SK-N-SH (cell line): ENCODE measurements around the gene STEAP3. TPM values are rescaled to one million over a fixed set of nuclear protein-coding genes. Genes with fewer than 3 reads are reported as not detected.

Experiments
- CTCF ChIA-PET: fragments of 300-600, 350-600 bp; formaldehyde crosslinking; extraction: SDS; loops from one replicate; lab custom pipeline; 2021; lab: Yijun Ruan, JAX
- POLR2A ChIA-PET: fragments of 350-600 bp; sonication (Branson Sonifier 250); formaldehyde crosslinking; extraction: SDS; loops from one replicate; lab custom pipeline; 2020; ENCODE audit warnings: antibody characterized with exemption, inconsistent platforms; lab: Yijun Ruan, JAX
- DNase-seq: peaks from one replicate; pipeline ENCODE4 v3.0.0; 2012
- H2AFZ ChIP-seq: fragments of 200-600 bp; sonication (generic); 2 replicates; pipeline ENCODE4 v1.8.1; 2016; ENCODE audit warnings: antibody characterized with exemption, mild to moderate bottlenecking, low read depth
- H3F3A ChIP-seq: fragments of 200-600 bp; sonication (generic); replicated peaks from 2 replicates; pipeline ENCODE3; 2016; ENCODE audit warnings: antibody characterized with exemption, mild to moderate bottlenecking; ENCODE audit not compliant: insufficient read depth
- H3K27ac ChIP-seq, 2 experiments: fragments of 200-500 bp in 1 of 2; fragments of 200-600 bp in 1 of 2; sonication (Bioruptor generic) in 1 of 2; sonication (generic), shearing (Covaris generic) in 1 of 2; 2 replicates each; pipeline versions ENCODE4 v1.5.1 to v1.6.1; 2014 to 2016; ENCODE audit warnings: low read depth in 2 of 2, inconsistent platforms in 1 of 2, low read length in 1 of 2, mild to moderate bottlenecking in 1 of 2, mixed read lengths in 1 of 2
- H3K27me3 ChIP-seq: fragments of 200-600 bp; sonication (generic), shearing (Covaris generic); 2 replicates; pipeline ENCODE4 v1.6.1; 2016; ENCODE audit warnings: mixed run types; ENCODE audit not compliant: insufficient read depth
- H3K36me3 ChIP-seq, 2 experiments: fragments of 200-500 bp in 1 of 2; fragments of 200-600 bp in 1 of 2; sonication (Bioruptor generic) in 1 of 2; sonication (generic) in 1 of 2; replicated peaks in 1 of 2; 2 replicates each; pipeline versions ENCODE3 to v1.5.1; 2014 to 2016; ENCODE audit warnings: low read length in 1 of 2, mild to moderate bottlenecking in 1 of 2; ENCODE audit not compliant: insufficient read depth in 2 of 2, control insufficient read depth in 1 of 2
- H3K4me1 ChIP-seq, 2 experiments: fragments of 200-500 bp in 1 of 2; fragments of 200-600 bp in 1 of 2; sonication (Bioruptor generic) in 1 of 2; sonication (generic), shearing (Covaris generic) in 1 of 2; 2 replicates each; pipeline versions ENCODE4 v1.5.1 to v1.6.1; 2014 to 2016; ENCODE audit warnings: low read depth in 1 of 2, low read length in 1 of 2, mixed run types in 1 of 2; ENCODE audit not compliant: insufficient read depth in 2 of 2, control insufficient read depth in 1 of 2
- H3K4me2 ChIP-seq: fragments of 200-600 bp; sonication (generic), shearing (Covaris generic); 2 replicates; pipeline ENCODE4 v1.6.1; 2017; ENCODE audit warnings: mixed run types
- H3K4me3 ChIP-seq, 2 experiments: fragments of 200-500 bp in 1 of 2; fragments of 200-600 bp in 1 of 2; sonication (Bioruptor generic) in 1 of 2; sonication (generic), shearing (Covaris generic) in 1 of 2; 2 replicates each; pipeline versions ENCODE4 v1.5.1 to v1.8.1; 2014 to 2016; ENCODE audit warnings: low read depth in 2 of 2, inconsistent platforms in 1 of 2, low read length in 1 of 2, mild to moderate bottlenecking in 1 of 2, mixed read lengths in 1 of 2, moderate library complexity in 1 of 2
- H3K79me2 ChIP-seq: fragments of 200-600 bp; sonication (generic); 2 replicates; pipeline ENCODE4 v1.8.1; 2017; ENCODE audit warnings: mild to moderate bottlenecking; ENCODE audit not compliant: insufficient read depth
- H3K9ac ChIP-seq: fragments of 200-600 bp; sonication (generic); 2 replicates; pipeline ENCODE4 v1.6.1; 2017; ENCODE audit warnings: mixed run types
- H3K9me2 ChIP-seq: fragments of 200-600 bp; sonication (generic); 2 replicates; pipeline ENCODE4 v1.6.1; 2017; ENCODE audit warnings: mixed run types
- H3K9me3 ChIP-seq: fragments of 200-600 bp; sonication (generic); 2 replicates; pipeline ENCODE4 v1.6.1; 2017; ENCODE audit warnings: mixed run types, mild to moderate bottlenecking, moderate library complexity
- H4K20me1 ChIP-seq: fragments of 200-600 bp; sonication (generic); 2 replicates; pipeline ENCODE4 v1.6.1; 2017; ENCODE audit warnings: mild to moderate bottlenecking, mixed run types; ENCODE audit not compliant: insufficient read depth
- CTCF ChIP-seq: fragments of 200-600 bp; sonication (generic); IDR thresholded peaks from 2 replicates; pipeline ENCODE4 v1.6.1; 2017; ENCODE audit warnings: antibody characterized with exemption, mild to moderate bottlenecking, moderate library complexity
- ELF1 ChIP-seq: IDR thresholded peaks from 2 replicates; pipeline ENCODE4 v1.4.0; 2012
- EP300 ChIP-seq, 2 experiments: IDR thresholded peaks; 2 replicates each; pipeline versions ENCODE4 v1.4.0 to v1.6.1; 2012; ENCODE audit warnings: borderline replicate concordance in 1 of 2, low read depth in 1 of 2, low read length in 1 of 2
- FOSL2 ChIP-seq: IDR thresholded peaks from 2 replicates; pipeline ENCODE4 v1.4.0; 2012; ENCODE audit warnings: low read depth, mild to moderate bottlenecking, moderate library complexity, borderline replicate concordance
- FOXJ3 ChIP-seq: sonication (generic); formaldehyde crosslinking; IDR thresholded peaks from 2 replicates; pipeline ENCODE4 v1.5.1; 2020; ENCODE audit warnings: mild to moderate bottlenecking, missing genetic modification reagents
- GABPA ChIP-seq: IDR thresholded peaks from 2 replicates; pipeline ENCODE4 v1.4.0; 2012; ENCODE audit warnings: low read depth, mild to moderate bottlenecking
- JUND ChIP-seq: IDR thresholded peaks from 2 replicates; pipeline ENCODE4 v1.4.0; 2012
- MAX ChIP-seq: IDR thresholded peaks from 2 replicates; pipeline ENCODE4 v1.4.0; 2012; ENCODE audit warnings: low read depth
- MEF2A ChIP-seq: IDR thresholded peaks from 2 replicates; pipeline ENCODE4 v1.4.0; 2012; ENCODE audit warnings: low read depth, borderline replicate concordance
- NRF1 ChIP-seq: IDR thresholded peaks from 2 replicates; pipeline ENCODE4 v1.6.1; 2012; ENCODE audit warnings: low read depth, mild to moderate bottlenecking, low read length
- POLR2AphosphoS5 ChIP-seq: IDR thresholded peaks from 2 replicates; pipeline ENCODE4 v1.6.1; 2012; ENCODE audit warnings: low read depth, low read length
- RXRA ChIP-seq: IDR thresholded peaks from 2 replicates; pipeline ENCODE4 v1.4.0; 2012; ENCODE audit warnings: low read depth, mild to moderate bottlenecking, borderline replicate concordance
- SMC3 ChIP-seq: IDR thresholded peaks from 2 replicates; pipeline ENCODE4 v1.6.1; 2012; ENCODE audit warnings: low read depth, low read length, improper control_type of control experiment
- TCF12 ChIP-seq: IDR thresholded peaks from 2 replicates; pipeline ENCODE4 v1.4.0; 2012
- USF1 ChIP-seq: IDR thresholded peaks from 2 replicates; pipeline ENCODE4 v1.4.0; 2012; ENCODE audit warnings: low read depth, borderline replicate concordance
- WGBS: methylation state at CpG from one replicate; pipeline ENCODE4 v1.1.6; 2017; ENCODE audit warnings: low lambda C conversion rate; 5-methylcytosine and 5-hydroxymethylcytosine counted together
- polyA plus RNA-seq, 3 experiments: library from polyadenylated mRNA; depleted of rRNA; stranded (reverse); fragments of >200 nt; gene quantifications; 2 replicates each; pipeline ENCODE4 v1.2.3, GENCODE V29; 2012
- TF ChIP-seq, protein P1 (sequence below): IDR thresholded peaks from 2 replicates; pipeline ENCODE4 v1.6.1; 2012; ENCODE audit warnings: mild to moderate bottlenecking, low read depth, low read length, moderate library complexity

Gene STEAP3
- polyA plus RNA-seq, 1 of the 3 experiments (the other 2 are of a cell fraction), result 30.6 TPM

- TF ChIP-seq CTCF (no peak), MAX (peak; percentile 76), FOSL2 (peak; percentile 84), RXRA (peak; percentile 40; the same call in 1 of the 2 replicates), GABPA (no peak), USF1 (peak; percentile 41; the same call in 1 of the 2 replicates), MEF2A (no peak), POLR2AphosphoS5 (peak; percentile 32; the same call in 1 of the 2 replicates), NRF1 (no peak), EP300 (IDR thresholded peaks at IDR 0.05; ENCODE audit: borderline replicate concordance in 1 of 2, low read depth in 1 of 2, low read length in 1 of 2) (peak in 1 of 2 experiments; percentile 66; a peak in 1 of 4 replicates), FOXJ3 (CRISPR knock-in tag) (0 out of 2 replicates have a peak, but pooled peaks have one; percentile 15), JUND (peak; percentile 69)
These were observed 32.3 kb downstream of the STEAP3 start (continued) for GRCh38 chr2:119255760-119256581.

DNA sequence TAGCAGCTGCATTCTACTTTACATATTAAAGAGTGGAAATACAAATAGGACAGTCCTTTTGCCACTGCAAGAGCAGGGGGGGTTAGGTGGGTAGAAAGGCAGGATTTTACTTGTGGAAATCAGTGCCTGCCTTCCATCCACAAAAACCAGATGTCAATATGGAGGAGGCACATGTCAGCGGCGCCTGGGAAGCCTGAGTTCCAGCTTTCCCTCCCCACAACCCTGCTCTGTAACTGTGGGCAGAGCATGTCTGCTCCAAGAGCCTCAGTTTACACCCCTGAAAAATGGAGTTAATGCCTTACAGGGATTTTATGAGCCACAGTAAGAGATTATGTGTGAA, 32.9 kb downstream of the STEAP3 start:
- ChIA-PET CTCF (interaction anchor here (1.7 kb wide), 1 partner anchor 8 kb away, joined by 5 read pairs; no protein-coding TSS in a partner anchor), POLR2A (interaction anchor here (0.8 kb wide), 1 partner anchor 16 kb away, joined by 3 read pairs; no protein-coding TSS in a partner anchor)
- H3K9me2 ChIP-seq, result no peaks in the 10 kb centered on the region
- peaks cover 35% of the 10 kb centered on the region for H3F3A ChIP-seq
- no peaks in the 10 kb centered on the region for H3K36me3 ChIP-seq
- H3K79me2 ChIP-seq, result no peaks in the 10 kb centered on the region
- H3K4me2 ChIP-seq, result peak overlapping the region; percentile 56; the same call in 1 of the 2 replicates
- TF ChIP-seq, protein P1, sequence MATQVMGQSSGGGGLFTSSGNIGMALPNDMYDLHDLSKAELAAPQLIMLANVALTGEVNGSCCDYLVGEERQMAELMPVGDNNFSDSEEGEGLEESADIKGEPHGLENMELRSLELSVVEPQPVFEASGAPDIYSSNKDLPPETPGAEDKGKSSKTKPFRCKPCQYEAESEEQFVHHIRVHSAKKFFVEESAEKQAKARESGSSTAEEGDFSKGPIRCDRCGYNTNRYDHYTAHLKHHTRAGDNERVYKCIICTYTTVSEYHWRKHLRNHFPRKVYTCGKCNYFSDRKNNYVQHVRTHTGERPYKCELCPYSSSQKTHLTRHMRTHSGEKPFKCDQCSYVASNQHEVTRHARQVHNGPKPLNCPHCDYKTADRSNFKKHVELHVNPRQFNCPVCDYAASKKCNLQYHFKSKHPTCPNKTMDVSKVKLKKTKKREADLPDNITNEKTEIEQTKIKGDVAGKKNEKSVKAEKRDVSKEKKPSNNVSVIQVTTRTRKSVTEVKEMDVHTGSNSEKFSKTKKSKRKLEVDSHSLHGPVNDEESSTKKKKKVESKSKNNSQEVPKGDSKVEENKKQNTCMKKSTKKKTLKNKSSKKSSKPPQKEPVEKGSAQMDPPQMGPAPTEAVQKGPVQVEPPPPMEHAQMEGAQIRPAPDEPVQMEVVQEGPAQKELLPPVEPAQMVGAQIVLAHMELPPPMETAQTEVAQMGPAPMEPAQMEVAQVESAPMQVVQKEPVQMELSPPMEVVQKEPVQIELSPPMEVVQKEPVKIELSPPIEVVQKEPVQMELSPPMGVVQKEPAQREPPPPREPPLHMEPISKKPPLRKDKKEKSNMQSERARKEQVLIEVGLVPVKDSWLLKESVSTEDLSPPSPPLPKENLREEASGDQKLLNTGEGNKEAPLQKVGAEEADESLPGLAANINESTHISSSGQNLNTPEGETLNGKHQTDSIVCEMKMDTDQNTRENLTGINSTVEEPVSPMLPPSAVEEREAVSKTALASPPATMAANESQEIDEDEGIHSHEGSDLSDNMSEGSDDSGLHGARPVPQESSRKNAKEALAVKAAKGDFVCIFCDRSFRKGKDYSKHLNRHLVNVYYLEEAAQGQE, result no peak
- TF ChIP-seq ELF1, result no peak
- TF ChIP-seq FOSL2, result no peak
- no peak for TF ChIP-seq SMC3
- TF ChIP-seq USF1, result no peak
- no peak for TF ChIP-seq TCF12
- TF ChIP-seq GABPA, result no peak
- no peaks in the 10 kb centered on the region for H3K9me3 ChIP-seq
- H3K4me3 ChIP-seq, result no peak overlapping the region
- no peaks in the 10 kb centered on the region for H4K20me1 ChIP-seq
- peak overlapping the region; percentile 1; the same call in 1 of the 2 replicates for H3K9ac ChIP-seq
- H3K27ac ChIP-seq, result peak overlapping the region; percentile 62 to 86
- peak; percentile 56 for DNase-seq
- 81% methylated on average over 2 of the region's 2 CpGs for WGBS
- H3K27me3 ChIP-seq, result no peaks in the 10 kb centered on the region
- peaks cover 19 to 33% of the 10 kb centered on the region in 2 experiments for H3K4me1 ChIP-seq
- peak overlapping the region; percentile 42 for H2AFZ ChIP-seq
